GM12874 (cell line): ENCODE data around the gene GRM8.

Experiments
- TF ChIP-seq, protein P1 (sequence below): IDR thresholded peaks from 2 replicates; pipeline ENCODE4 v1.5.1; 2011; ENCODE audit warnings: low read depth, mild to moderate bottlenecking, control low read depth, low read length, moderate library complexity; ENCODE audit not compliant: insufficient read depth

Gene GRM8

DNA sequence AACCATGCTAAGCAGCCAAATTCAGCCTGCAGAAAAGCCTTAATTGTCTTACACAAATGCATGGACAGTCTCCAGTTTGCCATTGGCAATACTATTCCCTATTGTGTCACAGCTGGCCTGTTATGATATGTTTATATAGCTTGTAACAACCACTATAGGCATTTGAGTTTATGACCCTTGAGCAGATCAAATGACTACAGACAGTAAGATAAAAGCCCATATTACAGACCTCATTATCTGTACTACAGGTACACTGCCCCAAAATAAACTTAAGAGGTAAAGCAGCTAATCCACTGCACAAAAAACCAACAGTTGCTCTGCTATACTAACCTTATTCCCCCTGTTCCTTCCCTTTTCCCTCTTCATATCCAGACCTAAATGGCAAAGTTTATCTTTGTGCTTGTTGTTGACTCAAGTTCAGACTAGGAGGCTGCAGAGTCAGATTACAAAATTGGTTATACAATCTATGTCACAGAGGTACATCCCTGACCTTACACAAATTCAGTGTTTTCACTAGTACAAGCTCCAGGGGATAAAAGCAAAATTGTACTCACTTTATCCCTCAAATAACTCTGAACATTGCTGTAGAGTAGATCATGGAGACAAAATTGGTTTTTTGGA is 218.4 kb downstream of the GRM8 start:
- TF ChIP-seq, protein P1, sequence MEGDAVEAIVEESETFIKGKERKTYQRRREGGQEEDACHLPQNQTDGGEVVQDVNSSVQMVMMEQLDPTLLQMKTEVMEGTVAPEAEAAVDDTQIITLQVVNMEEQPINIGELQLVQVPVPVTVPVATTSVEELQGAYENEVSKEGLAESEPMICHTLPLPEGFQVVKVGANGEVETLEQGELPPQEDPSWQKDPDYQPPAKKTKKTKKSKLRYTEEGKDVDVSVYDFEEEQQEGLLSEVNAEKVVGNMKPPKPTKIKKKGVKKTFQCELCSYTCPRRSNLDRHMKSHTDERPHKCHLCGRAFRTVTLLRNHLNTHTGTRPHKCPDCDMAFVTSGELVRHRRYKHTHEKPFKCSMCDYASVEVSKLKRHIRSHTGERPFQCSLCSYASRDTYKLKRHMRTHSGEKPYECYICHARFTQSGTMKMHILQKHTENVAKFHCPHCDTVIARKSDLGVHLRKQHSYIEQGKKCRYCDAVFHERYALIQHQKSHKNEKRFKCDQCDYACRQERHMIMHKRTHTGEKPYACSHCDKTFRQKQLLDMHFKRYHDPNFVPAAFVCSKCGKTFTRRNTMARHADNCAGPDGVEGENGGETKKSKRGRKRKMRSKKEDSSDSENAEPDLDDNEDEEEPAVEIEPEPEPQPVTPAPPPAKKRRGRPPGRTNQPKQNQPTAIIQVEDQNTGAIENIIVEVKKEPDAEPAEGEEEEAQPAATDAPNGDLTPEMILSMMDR, result no peak

DNA sequence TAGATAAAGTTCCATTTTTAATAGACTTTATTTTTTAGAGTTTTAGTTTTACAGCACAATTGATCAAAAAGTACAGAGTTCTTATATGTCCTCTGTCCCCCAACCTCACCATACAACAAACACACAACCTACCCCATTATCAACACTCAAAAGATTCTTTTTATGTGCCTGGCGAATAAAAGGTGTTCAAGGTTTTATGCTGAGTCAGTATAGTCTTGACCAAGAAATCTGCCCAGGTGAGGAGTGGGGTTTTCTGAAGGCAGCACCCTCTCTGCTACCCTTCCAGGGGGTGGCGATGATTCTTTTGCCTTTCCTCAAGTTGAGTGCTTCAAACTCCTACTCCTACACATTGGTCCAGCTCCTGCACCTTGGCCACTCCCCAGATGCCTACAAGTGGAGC is 222.9 kb downstream of the GRM8 start:
- TF ChIP-seq, protein P1, result no peak

DNA sequence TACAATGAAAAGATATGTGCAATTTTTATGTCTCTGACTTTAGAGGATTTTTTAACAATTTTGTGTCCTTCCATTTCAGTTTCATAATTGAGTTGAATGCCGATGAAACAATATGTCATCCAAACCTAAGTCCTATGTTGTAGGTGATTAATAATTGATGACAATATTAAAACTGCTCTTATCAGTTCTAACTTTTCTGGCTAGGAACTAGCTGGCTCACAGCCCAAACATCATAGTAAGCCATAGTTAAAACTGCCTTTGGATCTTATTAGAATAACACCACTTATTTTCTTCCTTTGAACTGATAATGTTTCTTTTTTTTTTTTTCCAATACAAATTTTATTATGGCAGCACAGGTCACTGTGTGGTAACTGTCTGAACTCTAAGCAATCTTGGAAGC is 230.9 kb downstream of the GRM8 start:
- TF ChIP-seq, protein P1, result no peak

DNA sequence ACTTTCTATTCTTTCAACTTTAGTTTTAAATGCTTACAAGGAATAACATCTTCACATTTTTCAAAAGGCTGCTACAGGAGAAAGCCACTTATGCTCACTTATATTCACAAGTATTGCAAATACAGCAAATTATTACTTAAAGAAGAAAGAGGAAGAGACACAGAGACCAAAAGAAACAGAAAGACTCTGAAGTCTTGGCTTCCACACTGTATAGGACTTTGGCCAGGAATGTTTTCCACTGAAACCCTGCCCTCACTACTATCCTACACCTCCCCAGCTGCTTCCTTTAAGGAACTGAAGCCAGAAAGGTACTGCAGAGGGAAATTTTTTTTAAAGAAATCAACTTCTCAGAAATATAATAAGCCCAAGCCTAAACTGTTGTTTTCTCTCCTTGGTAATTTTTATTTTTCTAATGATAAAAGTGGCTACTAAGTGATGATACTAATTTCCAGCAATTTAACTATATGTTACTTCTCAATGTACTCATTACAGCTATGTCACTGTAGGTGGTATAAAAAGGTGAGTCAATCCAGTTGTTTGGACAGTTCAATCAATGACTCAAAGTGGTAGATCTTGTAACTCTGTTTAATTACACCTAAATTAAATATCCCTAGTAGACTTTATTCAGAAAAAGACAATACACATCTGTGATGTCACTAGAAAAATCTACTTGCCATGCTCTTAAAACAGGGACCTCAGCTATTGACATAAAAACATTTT is 231.6 kb downstream of the GRM8 start:
- TF ChIP-seq, protein P1, result no peak

DNA sequence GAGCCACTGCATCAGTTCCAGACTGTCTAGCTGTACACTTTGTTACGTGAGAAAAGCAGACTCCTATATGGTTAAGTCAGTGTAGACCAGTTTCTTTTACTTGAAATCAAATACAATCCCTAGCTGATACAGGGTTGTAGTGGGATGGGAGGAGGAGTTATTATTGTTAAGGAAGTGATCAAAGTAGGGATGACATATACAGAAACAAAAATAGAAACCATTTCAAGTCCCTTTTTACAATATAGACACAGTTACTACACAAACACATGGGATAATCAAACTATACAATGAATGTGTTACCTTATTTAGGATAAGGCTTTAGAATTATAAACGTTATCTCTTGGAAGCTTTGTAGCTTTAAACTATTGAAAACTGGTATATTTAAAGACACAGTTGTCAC is 233.9 kb downstream of the GRM8 start:
- TF ChIP-seq, protein P1, result no peak

DNA sequence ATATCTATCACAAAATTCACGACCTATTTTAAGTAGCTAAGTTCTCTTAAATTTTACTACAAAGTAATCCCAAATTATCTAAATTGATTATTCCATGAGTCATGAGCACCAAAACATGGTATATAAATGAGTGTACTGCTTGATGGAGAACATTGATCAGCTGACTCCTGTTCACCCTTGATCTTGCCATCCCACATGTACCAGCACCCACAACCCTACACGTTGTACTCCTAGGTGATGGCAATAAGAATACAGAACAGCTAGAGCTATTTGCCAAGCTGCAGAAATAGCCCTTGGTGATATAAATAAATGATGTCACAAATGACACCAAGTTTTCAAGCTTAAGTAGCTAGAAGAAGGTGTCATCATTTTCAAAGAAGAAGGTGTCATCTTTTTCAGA is 235.5 kb downstream of the GRM8 start:
- TF ChIP-seq, protein P1, result no peak

DNA sequence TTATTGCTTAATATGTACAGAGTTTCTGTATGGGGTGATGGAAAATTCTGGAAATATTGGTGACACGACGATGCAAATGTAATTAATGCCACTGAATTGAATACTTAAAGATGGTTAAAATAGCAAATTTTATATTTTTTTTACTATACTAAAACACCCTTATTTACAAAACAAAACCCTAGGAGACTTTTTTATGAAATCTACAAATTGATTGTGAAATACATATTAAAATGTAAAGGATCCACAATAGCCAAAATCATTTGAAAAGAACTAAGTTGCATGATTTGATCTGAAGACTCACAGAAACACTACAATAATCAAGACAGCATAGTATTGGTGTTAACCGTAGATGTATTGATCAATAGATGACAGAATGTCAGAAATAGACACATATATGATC is 252.0 kb downstream of the GRM8 start:
- TF ChIP-seq, protein P1, result no peak
